Esophagus muscularis mucosa (tissue), 4 donors: Measurements from ENCODE around the gene MDM2. TPM values are rescaled to one million over a fixed set of nuclear protein-coding genes. Genes with fewer than 3 reads are reported as not detected.
A peak's percentile ranks its signal among the peaks of the same experiment; 100 is the strongest.

Experiments
- DNase-seq: peaks from one replicate; pipeline ENCODE4 v3.0.0-alpha.2; 2017; ENCODE audit errors: extremely low spot score
- H3K27ac ChIP-seq, 4 donors: fragments of 200-600 bp; sonication (generic); replicated peaks in 1 of 4; 1 replicate in 3 of 4; 2 replicates in 1 of 4; pipeline ENCODE4 v1.5.1; 2016 to 2019; ENCODE audit warnings: mild to moderate bottlenecking in 1 of 4
- H3K27me3 ChIP-seq, 4 donors: fragments of 200-600 bp; sonication (generic); one replicate each; pipeline versions ENCODE4 v1.5.1 to v1.6.0; 2016 to 2019
- H3K36me3 ChIP-seq, 4 donors: fragments of 200-600 bp; sonication (generic); one replicate each; pipeline ENCODE4 v1.5.1; 2016 to 2019
- H3K4me1 ChIP-seq, 4 donors: fragments of 200-600 bp; sonication (generic); one replicate each; pipeline ENCODE4 v1.5.1; 2016 to 2019
- H3K4me3 ChIP-seq, 4 donors: fragments of 200-600 bp; sonication (generic); 1 replicate in 2 of 4; 2 replicates in 2 of 4; pipeline ENCODE4 v1.5.1; 2016 to 2019; ENCODE audit warnings: mild to moderate bottlenecking in 4 of 4, moderate library complexity in 1 of 4
- H3K9me3 ChIP-seq, 4 donors: fragments of 200-600 bp; sonication (generic); 1 replicate in 3 of 4; 2 replicates in 1 of 4; pipeline ENCODE4 v1.5.1; 2016 to 2019
- EP300 ChIP-seq: sonication (generic); formaldehyde crosslinking; IDR thresholded peaks from one replicate; pipeline ENCODE4 v1.6.1; 2017; ENCODE audit warnings: antibody characterized with exemption
- POLR2A ChIP-seq: fragments of 450-650 bp; IDR thresholded peaks from one replicate; pipeline ENCODE4 v1.6.1; 2017; ENCODE audit warnings: antibody characterized with exemption, moderate library complexity, mild to moderate bottlenecking, low read depth
- POLR2AphosphoS5 ChIP-seq, 2 donors: sonication (generic); formaldehyde crosslinking; IDR thresholded peaks; one replicate each; pipeline ENCODE4 v1.6.1; 2017; ENCODE audit warnings: antibody characterized with exemption in 2 of 2
- WGBS: methylation state at CpG from one replicate; pipeline ENCODE4 v1.1.5; 2018; 5-methylcytosine and 5-hydroxymethylcytosine counted together
- intact Hi-C: fragments of 100-400 bp; cut with DNase I; formaldehyde crosslinking; loops from one replicate; pipeline ENCODE4 v1.15.1; 2023
- total RNA-seq, 4 donors: library from RNA; depleted of rRNA; stranded (reverse); fragments of >200 nt; gene quantifications; one replicate each; pipeline versions ENCODE4 v1.1.0 to v1.2.1, GENCODE V29; 2016
- TF ChIP-seq, protein P1 (sequence below), 3 experiments: fragments of 200-600 bp in 2 of 3; fragments of 450-650 bp in 1 of 3; sonication (generic) in 2 of 3; IDR thresholded peaks; one replicate each; pipeline ENCODE4 v1.5.1; 2017 to 2019; ENCODE audit warnings: antibody characterized with exemption in 3 of 3, mild to moderate bottlenecking in 2 of 3, moderate library complexity in 1 of 3

Gene MDM2
- total RNA-seq, 4 donors from 2014 or later = 33.3 to 47.2 (median 40.0) TPM

DNA sequence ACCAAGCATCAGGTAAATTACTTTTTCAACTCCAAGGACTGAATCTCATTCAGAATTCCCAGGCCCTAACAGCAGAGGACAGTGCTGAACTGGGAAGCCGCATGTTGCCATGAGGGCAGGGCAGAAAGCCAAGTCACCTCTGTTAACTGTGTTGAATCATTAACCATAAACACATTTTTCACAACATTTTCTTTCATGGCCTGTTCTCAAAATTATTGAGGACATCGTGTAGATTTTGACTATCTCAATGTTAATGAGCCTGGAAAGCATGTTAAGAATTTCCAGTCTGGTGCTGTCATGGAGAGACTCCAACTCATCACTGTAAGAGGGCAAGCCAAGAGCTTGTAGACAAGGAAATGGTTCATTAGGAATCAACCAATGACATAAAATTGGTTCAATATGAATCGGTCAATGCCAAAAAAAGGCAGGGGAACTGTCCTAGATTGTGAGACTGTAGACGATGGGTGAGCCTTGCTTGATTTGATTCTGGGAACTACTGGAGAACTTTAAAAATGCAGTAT lies 91.3 kb downstream of the MDM2 start:
- TF ChIP-seq, protein P1, sequence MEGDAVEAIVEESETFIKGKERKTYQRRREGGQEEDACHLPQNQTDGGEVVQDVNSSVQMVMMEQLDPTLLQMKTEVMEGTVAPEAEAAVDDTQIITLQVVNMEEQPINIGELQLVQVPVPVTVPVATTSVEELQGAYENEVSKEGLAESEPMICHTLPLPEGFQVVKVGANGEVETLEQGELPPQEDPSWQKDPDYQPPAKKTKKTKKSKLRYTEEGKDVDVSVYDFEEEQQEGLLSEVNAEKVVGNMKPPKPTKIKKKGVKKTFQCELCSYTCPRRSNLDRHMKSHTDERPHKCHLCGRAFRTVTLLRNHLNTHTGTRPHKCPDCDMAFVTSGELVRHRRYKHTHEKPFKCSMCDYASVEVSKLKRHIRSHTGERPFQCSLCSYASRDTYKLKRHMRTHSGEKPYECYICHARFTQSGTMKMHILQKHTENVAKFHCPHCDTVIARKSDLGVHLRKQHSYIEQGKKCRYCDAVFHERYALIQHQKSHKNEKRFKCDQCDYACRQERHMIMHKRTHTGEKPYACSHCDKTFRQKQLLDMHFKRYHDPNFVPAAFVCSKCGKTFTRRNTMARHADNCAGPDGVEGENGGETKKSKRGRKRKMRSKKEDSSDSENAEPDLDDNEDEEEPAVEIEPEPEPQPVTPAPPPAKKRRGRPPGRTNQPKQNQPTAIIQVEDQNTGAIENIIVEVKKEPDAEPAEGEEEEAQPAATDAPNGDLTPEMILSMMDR (IDR thresholded peaks at IDR 0.05) = peak in 1 of 3 experiments; percentile 28
- no peak for TF ChIP-seq POLR2AphosphoS5 (IDR thresholded peaks at IDR 0.05)
- 68% methylated on average over 4 of the region's 4 CpGs for WGBS
- Histone ChIP-seq H3K36me3 (no peaks in the 10 kb centered on the region), H3K27ac (no peak overlapping the region), H3K4me3 (no peak overlapping the region), H3K27me3 (no peaks in the 10 kb centered on the region), H3K4me1 (peaks cover 0 to 6% (median 0%) of the 10 kb centered on the region in 4 donors), H3K9me3 (no peaks in the 10 kb centered on the region)
- intact Hi-C loops = no loop called here
- no peak for DNase-seq

DNA sequence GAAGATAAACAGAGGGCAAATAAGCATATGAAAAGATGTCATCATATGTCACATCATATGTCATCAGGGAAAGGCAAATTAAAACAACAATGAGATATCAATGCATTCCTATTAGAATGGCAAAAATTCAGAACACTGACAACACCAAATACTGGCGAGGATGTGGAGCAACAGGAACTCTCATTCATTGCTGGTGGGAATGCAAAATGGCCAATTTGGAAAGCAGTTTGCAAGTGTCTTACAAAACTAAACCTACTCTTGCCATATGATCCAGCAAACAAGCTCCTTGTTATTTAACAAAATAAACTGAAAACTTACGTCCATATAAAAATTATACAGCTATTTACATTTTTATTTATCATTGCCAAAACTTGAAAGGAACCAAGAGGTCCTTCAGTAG lies 92.3 kb downstream of the MDM2 start:
- H3K4me1 ChIP-seq = peaks cover 0 to 6% (median 0%) of the 10 kb centered on the region in 4 donors
- no peaks in the 10 kb centered on the region for H3K36me3 ChIP-seq
- H3K4me3 ChIP-seq = no peak overlapping the region
- TF ChIP-seq, protein P1 (IDR thresholded peaks at IDR 0.05) = no peak
- TF ChIP-seq POLR2A (no peak), POLR2AphosphoS5 (IDR thresholded peaks at IDR 0.05) (no peak), EP300 (no peak)
- DNase-seq = no peak
- intact Hi-C loops = no loop called here
- WGBS = 73% methylated on average over 2 of the region's 2 CpGs
- no peaks in the 10 kb centered on the region for H3K27me3 ChIP-seq
- H3K27ac ChIP-seq = no peak overlapping the region
- H3K9me3 ChIP-seq = no peaks in the 10 kb centered on the region

Other genes starting within 250 kb of the MDM2 start
- gene RAP1B, start 197.3 kb upstream of the MDM2 start, total RNA-seq = 100 to 1,000 TPM; 114 to 181 (median 149) TPM
- 10 to 100 TPM; 21.6 to 26.1 (median 24.6) TPM for gene NUP107, start 121.2 kb upstream of the MDM2 start, total RNA-seq
- gene SLC35E3, start 62.0 kb upstream of the MDM2 start, total RNA-seq = 1 to 10 TPM; 1.7 to 4.9 (median 3.1) TPM
- 10 to 100 TPM; 30.2 to 51.9 (median 35.0) TPM for gene CPM, start 125.0 kb downstream of the MDM2 start, total RNA-seq